Brain pericyte (primary cell): ENCODE measurements around the gene SLC12A2.
A peak's percentile ranks its signal among the peaks of the same experiment; 100 is the strongest.

ENCODE experiments used
- DNase-seq: peaks from one replicate; pipeline ENCODE4 v3.0.0-alpha.2; 2012; ENCODE audit warnings: low read depth, low spot score

The SLC12A2 gene

DNA sequence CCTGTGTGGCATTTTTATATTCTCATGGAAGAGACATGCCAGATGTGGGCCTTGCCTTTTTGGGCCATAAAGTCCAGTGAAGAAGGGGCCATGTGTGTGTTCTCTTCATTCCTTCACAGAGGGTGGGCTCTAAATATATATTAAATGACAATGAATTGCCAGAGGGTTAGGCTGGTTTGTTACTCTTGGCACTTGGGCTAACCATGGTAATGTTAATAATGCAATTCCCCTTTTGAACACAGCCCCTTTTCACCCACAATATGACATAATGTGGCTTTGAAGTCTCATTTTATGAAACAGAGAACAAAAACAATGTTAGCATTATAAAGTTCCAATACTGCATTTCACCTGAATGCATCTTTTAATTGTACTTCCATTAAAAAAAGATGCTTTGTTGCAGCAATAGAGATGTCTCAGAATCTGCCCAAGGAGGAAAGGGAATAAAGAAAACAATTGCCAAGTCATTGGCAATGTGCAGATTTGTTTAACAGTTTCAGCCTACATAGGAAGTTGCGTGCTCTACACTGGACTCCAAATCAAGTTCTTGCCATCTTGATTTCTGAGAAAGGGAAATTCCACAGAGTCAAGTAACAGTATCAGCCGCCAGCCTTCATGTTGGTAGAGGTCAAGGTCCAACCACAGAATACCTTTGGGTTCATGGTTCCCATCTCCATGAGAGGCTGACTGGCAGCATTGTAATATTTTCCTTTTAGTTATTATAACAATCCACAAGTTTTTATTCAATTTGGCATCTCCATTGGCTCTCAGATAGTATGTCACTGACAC lies 141.9 kb downstream of the SLC12A2 start:
- peak; percentile 70 for DNase-seq

DNA sequence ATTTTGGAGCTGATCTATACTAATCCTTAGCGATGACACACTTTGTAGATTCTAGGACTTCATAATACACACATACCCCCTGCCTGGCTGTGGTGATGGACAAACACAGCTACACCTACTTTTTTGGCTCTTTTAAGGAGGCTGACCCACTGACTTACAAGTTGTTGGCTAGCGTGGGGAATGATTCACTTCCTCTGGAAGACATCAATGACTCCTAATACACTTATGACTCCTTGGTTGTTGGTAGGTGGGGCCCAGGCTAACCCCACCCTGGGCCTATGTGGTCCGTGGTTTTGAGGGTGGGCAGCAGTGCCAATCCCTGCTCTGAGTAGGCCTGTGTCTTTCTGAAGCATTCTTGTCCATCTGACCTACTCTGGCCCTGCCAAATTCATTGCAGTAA lies 144.4 kb downstream of the SLC12A2 start:
- peak; percentile 64 for DNase-seq

DNA sequence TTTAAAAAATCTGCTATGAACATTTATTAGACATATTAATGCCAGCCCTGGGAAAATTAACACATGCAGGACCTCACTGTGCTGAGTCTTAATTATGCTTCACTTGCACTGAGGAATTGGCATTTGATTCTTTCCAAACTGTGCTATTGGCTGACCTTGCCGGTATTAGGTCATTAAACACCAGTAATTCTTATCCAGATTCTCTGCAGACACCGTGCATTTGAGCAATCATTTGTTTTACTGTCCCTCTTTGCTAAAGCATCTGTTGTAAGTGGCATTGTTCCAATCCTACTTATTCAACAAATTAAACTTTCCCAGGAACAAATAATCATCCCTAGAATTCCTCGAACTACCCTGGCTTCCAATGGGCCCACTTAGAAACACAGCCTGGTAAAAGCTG lies 145.0 kb downstream of the SLC12A2 start:
- no peak for DNase-seq

DNA sequence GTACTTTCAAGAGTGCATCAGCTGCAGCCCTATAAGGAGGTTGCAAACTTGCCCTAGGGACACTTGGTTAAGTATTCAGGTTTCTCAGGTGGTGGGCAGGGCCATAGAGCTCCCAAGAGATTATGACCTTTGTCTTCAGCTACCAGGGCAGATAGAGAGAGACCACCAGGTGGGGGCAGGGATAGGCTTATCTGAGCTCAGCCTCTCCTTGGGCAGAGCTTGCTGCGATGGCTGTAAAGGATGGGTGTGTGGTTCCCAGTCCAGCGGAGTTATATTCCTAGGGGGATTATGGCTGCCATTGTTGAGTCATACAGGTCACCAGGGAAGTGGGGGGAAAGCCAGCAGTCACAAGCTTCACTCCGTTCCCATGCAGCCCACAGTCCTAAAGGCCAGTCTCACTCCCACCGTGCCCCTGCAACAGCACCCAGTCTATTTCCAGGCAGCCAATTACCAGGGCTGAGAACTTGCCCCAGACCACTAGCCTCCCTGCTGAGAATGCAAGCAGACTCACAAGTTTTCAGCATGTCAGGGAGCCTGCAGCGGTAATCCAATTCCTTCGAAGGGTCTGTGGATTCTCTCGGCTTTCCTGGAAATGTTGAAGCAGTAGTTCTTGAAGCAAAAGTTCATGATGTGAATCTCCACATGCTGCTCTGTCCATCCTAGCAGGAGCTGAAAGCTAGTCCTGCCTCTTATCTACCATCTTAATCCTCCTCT lies 151.5 kb downstream of the SLC12A2 start:
- peak; percentile 66 for DNase-seq

DNA sequence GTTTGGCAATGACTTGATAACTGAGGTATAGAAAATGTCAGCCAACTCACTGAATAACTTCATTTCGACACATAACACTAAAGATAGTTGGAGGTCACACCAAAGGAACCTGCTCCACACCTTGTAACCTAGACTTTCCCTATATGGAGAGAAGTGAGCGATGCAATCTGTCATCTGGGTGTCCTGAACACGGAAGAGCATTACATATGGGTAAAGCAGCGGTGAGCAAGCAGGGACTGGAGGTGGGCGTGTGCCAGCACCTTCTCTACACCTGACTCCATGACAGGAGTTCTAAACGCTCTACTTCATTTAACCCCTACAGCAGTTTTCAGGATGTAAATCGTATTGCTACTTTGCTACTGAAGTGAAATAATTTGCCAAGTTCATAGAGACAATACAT lies 152.8 kb downstream of the SLC12A2 start:
- no peak for DNase-seq

DNA sequence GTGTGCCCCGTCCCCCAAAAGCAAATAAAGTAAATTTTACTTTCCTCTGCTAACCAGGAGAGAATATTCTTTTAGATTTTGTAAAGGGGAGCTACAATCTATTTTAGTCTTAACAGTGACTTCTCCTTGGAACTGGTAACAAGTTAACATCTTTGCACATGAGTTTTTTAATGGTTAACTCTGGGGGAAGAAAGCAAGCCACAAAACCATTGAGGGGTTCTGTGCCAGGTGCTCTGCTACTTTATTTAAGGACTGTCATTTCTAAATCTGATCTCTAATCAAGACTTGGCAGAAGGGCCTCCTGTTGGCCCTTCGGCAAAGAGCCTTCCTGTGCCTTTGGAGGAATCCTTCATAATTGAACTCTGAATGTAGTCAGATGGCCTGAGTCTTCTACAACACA lies 153.4 kb downstream of the SLC12A2 start:
- no peak for DNase-seq

DNA sequence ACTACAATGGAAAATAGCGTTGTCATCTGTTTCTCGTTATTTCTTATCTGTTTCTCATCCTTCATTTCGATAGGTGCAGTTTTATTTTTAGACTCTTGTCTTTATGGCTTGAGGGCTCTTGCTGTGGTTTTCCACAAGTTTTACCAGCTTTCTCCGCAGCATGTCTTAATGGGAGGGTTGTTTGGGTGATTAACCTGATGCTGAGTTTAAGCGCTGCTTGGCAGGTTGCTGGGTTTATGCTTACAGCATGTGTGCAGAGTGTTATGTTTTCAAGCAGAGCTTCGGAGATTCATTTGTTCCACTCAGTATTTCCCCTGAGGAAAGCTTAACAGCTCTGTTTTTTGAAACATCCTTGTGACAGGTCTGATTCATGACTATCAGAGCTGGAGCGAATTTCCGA lies 154.0 kb downstream of the SLC12A2 start:
- no peak for DNase-seq
